WTC11 (cell line): Measurements from ENCODE around the gene PSMA7. TPM values are rescaled to one million over a fixed set of nuclear protein-coding genes. Genes with fewer than 3 reads are reported as not detected.
A peak's percentile ranks its signal among the peaks of the same experiment; 100 is the strongest.

Source experiments
- ATAC-seq: fragments of 200-7000 bp; cut with Tn5 transposase; 2 replicates; pipeline ENCODE4 v1.10.0; 2021; ENCODE audit warnings: mild to moderate bottlenecking, moderate library complexity
- CTCF ChIA-PET: fragments of 300-600 bp; sonication (Branson Sonifier 250); formaldehyde crosslinking; loops from one replicate; lab custom pipeline; 2021; ENCODE audit warnings: antibody characterized with exemption; lab: Charles Lee
- POLR2A ChIA-PET: fragments of 350-600 bp; sonication (Branson Sonifier 250); formaldehyde crosslinking; loops from one replicate; lab custom pipeline; 2021; ENCODE audit warnings: antibody characterized with exemption; lab: Charles Lee
- DNase-seq: peaks from one replicate; pipeline ENCODE4 v3.0.0; 2021; ENCODE audit warnings: low spot score
- H3K27ac Mint-ChIP-seq: 2 replicates; pipeline ENCODE4 v1.8.0; 2021; ENCODE audit warnings: mixed read lengths
- H3K27me3 Mint-ChIP-seq: 2 replicates; pipeline ENCODE4 v1.8.0; 2021; ENCODE audit warnings: low read depth, mild to moderate bottlenecking, moderate library complexity, mixed read lengths
- H3K36me3 Mint-ChIP-seq: 2 replicates; pipeline ENCODE4 v1.8.0; 2021; ENCODE audit warnings: mixed read lengths
- H3K4me1 Mint-ChIP-seq: 2 replicates; pipeline ENCODE4 v1.8.0; 2022; ENCODE audit warnings: mixed read lengths
- H3K4me3 Mint-ChIP-seq: 2 replicates; pipeline ENCODE4 v1.8.0; 2021; ENCODE audit warnings: mild to moderate bottlenecking, moderate library complexity, mixed read lengths
- H3K9me3 Mint-ChIP-seq: 2 replicates; pipeline ENCODE4 v1.8.0; 2021; ENCODE audit warnings: mixed read lengths
- ATF6 ChIP-seq: sonication (generic); formaldehyde crosslinking; IDR thresholded peaks from 2 replicates; pipeline ENCODE4 v1.8.1; 2023; ENCODE audit warnings: mild to moderate bottlenecking, missing genetic modification reagents
- CREM ChIP-seq: sonication (generic); formaldehyde crosslinking; IDR thresholded peaks from 2 replicates; pipeline ENCODE4 v1.8.1; 2022; ENCODE audit warnings: mild to moderate bottlenecking, missing genetic modification reagents, moderate library complexity
- ELF4 ChIP-seq: sonication (generic); formaldehyde crosslinking; IDR thresholded peaks from 2 replicates; pipeline ENCODE4 v1.8.1; 2022; ENCODE audit warnings: low read depth, mild to moderate bottlenecking, moderate library complexity, missing genetic modification reagents
- HMGXB4 ChIP-seq: sonication (generic); formaldehyde crosslinking; IDR thresholded peaks from 2 replicates; pipeline ENCODE4 v1.8.1; 2023; ENCODE audit warnings: mild to moderate bottlenecking, moderate library complexity, missing genetic modification reagents
- KAT7 ChIP-seq: sonication (generic); formaldehyde crosslinking; IDR thresholded peaks from 2 replicates; pipeline ENCODE4 v1.8.1; 2023; ENCODE audit warnings: missing genetic modification reagents, mild to moderate bottlenecking, borderline replicate concordance
- MXD4 ChIP-seq: fragments of 250-450 bp; sonication (Bioruptor Pico); IDR thresholded peaks from 2 replicates; pipeline ENCODE4 v1.8.0; 2021; ENCODE audit warnings: mild to moderate bottlenecking, moderate library complexity, borderline replicate concordance
- NFE2L1 ChIP-seq: sonication (generic); formaldehyde crosslinking; IDR thresholded peaks from 2 replicates; pipeline ENCODE4 v1.8.1; 2023; ENCODE audit warnings: missing genetic modification reagents
- NR2C2 ChIP-seq: sonication (generic); formaldehyde crosslinking; IDR thresholded peaks from 2 replicates; pipeline ENCODE4 v1.8.0; 2022; ENCODE audit warnings: mild to moderate bottlenecking, missing genetic modification reagents
- OVOL2 ChIP-seq: fragments of 250-450 bp; sonication (Bioruptor Pico); IDR thresholded peaks from 2 replicates; pipeline ENCODE4 v1.9.0; 2021; ENCODE audit warnings: mild to moderate bottlenecking, borderline replicate concordance
- RELA ChIP-seq: sonication (generic); formaldehyde crosslinking; IDR thresholded peaks from 2 replicates; pipeline ENCODE4 v1.8.1; 2022; ENCODE audit warnings: missing genetic modification reagents, mild to moderate bottlenecking, borderline replicate concordance
- SOX15 ChIP-seq: fragments of 250-450 bp; sonication (Bioruptor Pico); IDR thresholded peaks from 2 replicates; pipeline ENCODE4 v1.9.0; 2021; ENCODE audit warnings: mild to moderate bottlenecking
- SP1 ChIP-seq: sonication (generic); formaldehyde crosslinking; conservative IDR thresholded peaks from 2 replicates; pipeline ENCODE4 v1.8.1; 2022; ENCODE audit warnings: missing genetic modification reagents
- TP53 ChIP-seq: sonication (generic); formaldehyde crosslinking; IDR thresholded peaks from 2 replicates; pipeline ENCODE4 v1.8.1; 2023; ENCODE audit warnings: mild to moderate bottlenecking, missing genetic modification reagents
- ZNF138 ChIP-seq: sonication (generic); formaldehyde crosslinking; conservative IDR thresholded peaks from 2 replicates; pipeline ENCODE4 v1.8.1; 2022; ENCODE audit warnings: mild to moderate bottlenecking, moderate library complexity, missing genetic modification reagents
- ZNF219 ChIP-seq: sonication (generic); formaldehyde crosslinking; IDR thresholded peaks from 2 replicates; pipeline ENCODE4 v1.8.0; 2023; ENCODE audit warnings: missing genetic modification reagents, mild to moderate bottlenecking, borderline replicate concordance
- ZNF232 ChIP-seq: sonication (generic); formaldehyde crosslinking; IDR thresholded peaks from 2 replicates; pipeline ENCODE4 v1.8.0; 2022; ENCODE audit warnings: mild to moderate bottlenecking, missing genetic modification reagents
- ZNF396 ChIP-seq: fragments of 250-450 bp; sonication (Bioruptor Pico); IDR thresholded peaks from 2 replicates; pipeline ENCODE4 v1.8.0; 2021; ENCODE audit warnings: mild to moderate bottlenecking, moderate library complexity, borderline replicate concordance
- total RNA-seq: library from RNA; stranded (reverse); gene quantifications from 3 replicates; pipeline ENCODE4 v1.2.3, GENCODE V29; 2021
- TF ChIP-seq, protein P1 (sequence below): sonication (generic); formaldehyde crosslinking; IDR thresholded peaks from 2 replicates; pipeline ENCODE4 v1.8.1; 2023; ENCODE audit warnings: mild to moderate bottlenecking, missing genetic modification reagents, moderate library complexity
- TF ChIP-seq, protein P2 (sequence below): sonication (generic); formaldehyde crosslinking; IDR thresholded peaks from 2 replicates; pipeline ENCODE4 v1.8.0; 2022; ENCODE audit warnings: missing genetic modification reagents
- TF ChIP-seq, protein P3 (sequence below): sonication (generic); formaldehyde crosslinking; IDR thresholded peaks from 2 replicates; pipeline ENCODE4 v1.8.1; 2023; ENCODE audit warnings: mild to moderate bottlenecking, missing genetic modification reagents

Gene PSMA7
- total RNA-seq, 1 experiment from 2014 or later, result 364 TPM

DNA sequence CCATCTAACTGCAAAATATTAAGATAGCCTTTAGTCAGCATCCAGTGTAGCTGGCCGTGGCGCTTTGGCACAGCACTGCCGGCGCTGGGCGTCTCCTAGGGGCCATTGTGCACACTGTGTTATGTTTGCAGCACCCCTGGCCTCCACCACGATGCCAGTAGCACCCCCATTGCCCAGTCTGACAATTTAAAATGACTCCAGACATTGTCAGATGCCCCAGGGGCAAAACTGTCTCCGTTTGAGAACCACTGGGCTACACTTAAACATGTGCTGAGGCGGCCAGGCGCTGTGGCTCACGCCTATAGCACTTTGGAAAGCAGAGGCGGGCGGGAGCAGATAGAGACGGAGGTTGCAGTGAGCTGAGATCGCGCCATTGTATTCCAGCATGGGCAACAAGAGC, 33.7 kb upstream of the PSMA7 start:
- TF ChIP-seq, protein P1, sequence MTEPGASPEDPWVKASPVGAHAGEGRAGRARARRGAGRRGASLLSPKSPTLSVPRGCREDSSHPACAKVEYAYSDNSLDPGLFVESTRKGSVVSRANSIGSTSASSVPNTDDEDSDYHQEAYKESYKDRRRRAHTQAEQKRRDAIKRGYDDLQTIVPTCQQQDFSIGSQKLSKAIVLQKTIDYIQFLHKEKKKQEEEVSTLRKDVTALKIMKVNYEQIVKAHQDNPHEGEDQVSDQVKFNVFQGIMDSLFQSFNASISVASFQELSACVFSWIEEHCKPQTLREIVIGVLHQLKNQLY (CRISPR knock-in tag), result no peak
- TF ChIP-seq NFE2L1 (CRISPR knock-in tag) (no peak), OVOL2 (no peak), ZNF396 (CRISPR knock-in tag) (no peak), ELF4 (CRISPR knock-in tag) (no peak), CREM (CRISPR knock-in tag) (no peak)
- TF ChIP-seq, protein P2, sequence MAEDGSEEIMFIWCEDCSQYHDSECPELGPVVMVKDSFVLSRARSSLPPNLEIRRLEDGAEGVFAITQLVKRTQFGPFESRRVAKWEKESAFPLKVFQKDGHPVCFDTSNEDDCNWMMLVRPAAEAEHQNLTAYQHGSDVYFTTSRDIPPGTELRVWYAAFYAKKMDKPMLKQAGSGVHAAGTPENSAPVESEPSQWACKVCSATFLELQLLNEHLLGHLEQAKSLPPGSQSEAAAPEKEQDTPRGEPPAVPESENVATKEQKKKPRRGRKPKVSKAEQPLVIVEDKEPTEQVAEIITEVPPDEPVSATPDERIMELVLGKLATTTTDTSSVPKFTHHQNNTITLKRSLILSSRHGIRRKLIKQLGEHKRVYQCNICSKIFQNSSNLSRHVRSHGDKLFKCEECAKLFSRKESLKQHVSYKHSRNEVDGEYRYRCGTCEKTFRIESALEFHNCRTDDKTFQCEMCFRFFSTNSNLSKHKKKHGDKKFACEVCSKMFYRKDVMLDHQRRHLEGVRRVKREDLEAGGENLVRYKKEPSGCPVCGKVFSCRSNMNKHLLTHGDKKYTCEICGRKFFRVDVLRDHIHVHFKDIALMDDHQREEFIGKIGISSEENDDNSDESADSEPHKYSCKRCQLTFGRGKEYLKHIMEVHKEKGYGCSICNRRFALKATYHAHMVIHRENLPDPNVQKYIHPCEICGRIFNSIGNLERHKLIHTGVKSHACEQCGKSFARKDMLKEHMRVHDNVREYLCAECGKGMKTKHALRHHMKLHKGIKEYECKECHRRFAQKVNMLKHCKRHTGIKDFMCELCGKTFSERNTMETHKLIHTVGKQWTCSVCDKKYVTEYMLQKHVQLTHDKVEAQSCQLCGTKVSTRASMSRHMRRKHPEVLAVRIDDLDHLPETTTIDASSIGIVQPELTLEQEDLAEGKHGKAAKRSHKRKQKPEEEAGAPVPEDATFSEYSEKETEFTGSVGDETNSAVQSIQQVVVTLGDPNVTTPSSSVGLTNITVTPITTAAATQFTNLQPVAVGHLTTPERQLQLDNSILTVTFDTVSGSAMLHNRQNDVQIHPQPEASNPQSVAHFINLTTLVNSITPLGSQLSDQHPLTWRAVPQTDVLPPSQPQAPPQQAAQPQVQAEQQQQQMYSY (CRISPR knock-in tag), result no peak
- no peak for ATAC-seq
- H3K4me1 Mint-ChIP-seq, result peaks cover 3% of the 10 kb centered on the region
- no peaks in the 10 kb centered on the region for H3K9me3 Mint-ChIP-seq
- H3K27ac Mint-ChIP-seq, result no peak overlapping the region
- H3K4me3 Mint-ChIP-seq, result no peak overlapping the region
- no peaks in the 10 kb centered on the region for H3K27me3 Mint-ChIP-seq
- POLR2A ChIA-PET, result no interaction called here
- peaks cover 14% of the 10 kb centered on the region for H3K36me3 Mint-ChIP-seq
- no peak for DNase-seq
- CTCF ChIA-PET, result no interaction called here

GRCh38 chr20:62175711-62176110, 32.5 kb upstream of the PSMA7 start:
- no peaks in the 10 kb centered on the region for H3K4me1 Mint-ChIP-seq
- TF ChIP-seq, protein P3, sequence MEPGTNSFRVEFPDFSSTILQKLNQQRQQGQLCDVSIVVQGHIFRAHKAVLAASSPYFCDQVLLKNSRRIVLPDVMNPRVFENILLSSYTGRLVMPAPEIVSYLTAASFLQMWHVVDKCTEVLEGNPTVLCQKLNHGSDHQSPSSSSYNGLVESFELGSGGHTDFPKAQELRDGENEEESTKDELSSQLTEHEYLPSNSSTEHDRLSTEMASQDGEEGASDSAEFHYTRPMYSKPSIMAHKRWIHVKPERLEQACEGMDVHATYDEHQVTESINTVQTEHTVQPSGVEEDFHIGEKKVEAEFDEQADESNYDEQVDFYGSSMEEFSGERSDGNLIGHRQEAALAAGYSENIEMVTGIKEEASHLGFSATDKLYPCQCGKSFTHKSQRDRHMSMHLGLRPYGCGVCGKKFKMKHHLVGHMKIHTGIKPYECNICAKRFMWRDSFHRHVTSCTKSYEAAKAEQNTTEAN (CRISPR knock-in tag), result no peak
- TF ChIP-seq RELA (CRISPR knock-in tag) (no peak), SP1 (CRISPR knock-in tag) (no peak), ZNF219 (CRISPR knock-in tag) (no peak), HMGXB4 (no peak), ZNF138 (CRISPR knock-in tag) (no peak)
- ChIA-PET POLR2A (no interaction called here), CTCF (no interaction called here)
- ATAC-seq (no peak), DNase-seq (no peak)
- no peak overlapping the region for H3K27ac Mint-ChIP-seq
- no peaks in the 10 kb centered on the region for H3K27me3 Mint-ChIP-seq
- no peak overlapping the region for H3K4me3 Mint-ChIP-seq
- no peaks in the 10 kb centered on the region for H3K9me3 Mint-ChIP-seq
- peaks cover 16% of the 10 kb centered on the region for H3K36me3 Mint-ChIP-seq

GRCh38 chr20:62174870-62175624, 31.9 kb upstream of the PSMA7 start:
- DNase-seq (no peak), ATAC-seq (peak; percentile 32; the same call in 1 of the 2 replicates)
- ChIA-PET POLR2A (no interaction called here), CTCF (no interaction called here)
- peaks cover 16% of the 10 kb centered on the region for H3K36me3 Mint-ChIP-seq
- H3K4me3 Mint-ChIP-seq, result no peak overlapping the region
- H3K9me3 Mint-ChIP-seq, result no peaks in the 10 kb centered on the region
- H3K27ac Mint-ChIP-seq, result peak overlapping the region; percentile 11; the same call in 1 of the 2 replicates
- H3K4me1 Mint-ChIP-seq, result no peaks in the 10 kb centered on the region
- H3K27me3 Mint-ChIP-seq, result no peaks in the 10 kb centered on the region
- no peak for TF ChIP-seq ATF6 (CRISPR knock-in tag)
- TF ChIP-seq ZNF232, result no peak
- no peak for TF ChIP-seq SOX15 (CRISPR knock-in tag)
- no peak for TF ChIP-seq ZNF219 (CRISPR knock-in tag)
- TF ChIP-seq TP53 (CRISPR knock-in tag), result no peak
- no peak for TF ChIP-seq MXD4 (CRISPR knock-in tag)
- no peak for TF ChIP-seq NR2C2 (CRISPR knock-in tag)
- no peak for TF ChIP-seq KAT7 (CRISPR knock-in tag)
